HPDE6-E6E7 (cell line): ENCODE measurements around the gene TM2D1.
A peak's percentile ranks its signal among the peaks of the same experiment; 100 is the strongest.
"Not testable (repeated sequence)": the region's sequence is repeated elsewhere in the genome, so short reads cannot be mapped to it uniquely, and the experiment has no call there.

Experiments
- DNase-seq: peaks from one replicate; pipeline ENCODE4 v3.0.0; 2011; ENCODE audit warnings: missing footprints; ENCODE audit errors: extremely low spot score

TM2D1 gene

DNA sequence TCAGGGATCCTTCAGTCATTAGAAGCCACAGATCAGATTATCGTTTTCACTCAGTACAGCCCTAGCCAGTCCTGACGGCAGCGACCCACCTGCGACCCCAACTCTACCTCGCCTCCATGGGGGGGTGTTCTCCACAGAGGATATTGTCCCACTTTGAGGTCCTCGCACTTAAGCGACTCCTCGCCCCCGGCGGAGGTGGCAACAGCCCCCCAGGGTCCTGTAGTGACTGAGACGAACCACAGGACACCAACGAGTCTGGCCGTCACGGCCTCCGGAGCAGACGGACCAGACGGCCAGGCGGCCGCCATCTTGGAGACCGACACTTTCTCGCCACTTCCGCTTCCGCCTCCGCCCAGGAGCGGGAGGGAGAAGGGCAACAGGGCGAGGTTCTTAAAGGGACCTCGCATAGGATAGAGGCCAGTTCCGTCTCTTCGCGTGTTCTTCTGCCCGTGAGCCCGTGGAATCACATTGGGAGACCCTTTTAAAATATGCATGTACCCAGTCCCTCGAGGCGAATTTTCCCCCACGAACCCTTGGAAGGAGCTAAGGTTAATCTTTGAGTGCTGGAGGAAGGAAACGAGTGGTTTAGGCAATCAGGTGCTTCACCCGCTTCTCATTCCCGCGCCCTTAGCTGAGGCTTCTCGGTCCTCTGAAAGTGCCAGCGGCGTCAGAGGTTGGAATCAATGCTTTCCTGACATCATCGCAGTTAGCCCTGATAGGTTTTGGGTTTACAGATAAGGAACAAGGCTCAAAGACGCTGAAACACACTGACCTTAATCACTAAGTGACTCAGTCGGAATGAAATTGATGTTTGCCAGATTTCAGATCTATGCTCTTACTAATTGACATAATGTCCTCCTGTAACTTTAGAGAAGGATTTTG is at the start of gene TM2D1:
Gene TM2D1 (minus strand): TSS at position 329 of the 882 bp plus-strand sequence. CDS start 21 bp downstream, at position 308.
- DNase-seq = peak; percentile 89

- DNase-seq = no peak
These were observed 45.2 kb upstream of the TM2D1 start for GRCh38 chr1:61770131-61770530.

- DNase-seq = no peak
These were observed 33.0 kb upstream of the TM2D1 start for GRCh38 chr1:61757950-61758349.

GRCh38 chr1:61756773-61757172 is 31.8 kb upstream of the TM2D1 start:
- no peak for DNase-seq

GRCh38 chr1:61754545-61754944 is 29.6 kb upstream of the TM2D1 start:
- peak; percentile 47 for DNase-seq

GRCh38 chr1:61753998-61754508 is 29.1 kb upstream of the TM2D1 start:
- DNase-seq = no peak

- no peak for DNase-seq
These were observed 28.0 kb upstream of the TM2D1 start for GRCh38 chr1:61752921-61753389.

DNA sequence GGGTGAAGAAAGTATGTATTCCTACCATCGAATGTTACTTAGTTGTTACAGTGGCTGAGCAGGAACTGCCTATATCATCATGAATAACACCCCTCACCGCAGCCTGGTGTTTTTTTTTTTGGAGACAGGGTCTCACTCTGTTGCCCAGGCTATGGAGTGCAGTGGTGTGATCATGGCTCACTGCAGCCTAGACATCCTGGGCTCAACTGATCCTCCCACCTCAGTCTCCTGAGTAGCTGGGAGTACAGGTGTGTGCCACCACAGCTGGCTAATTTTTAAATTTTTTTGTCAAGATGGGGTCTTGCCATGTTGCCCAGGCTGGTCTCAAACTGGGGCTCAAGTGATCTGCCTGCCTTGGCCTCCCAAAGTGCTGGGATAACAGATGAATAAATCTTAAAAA is 24.6 kb upstream of the TM2D1 start:
- no peak for DNase-seq

GRCh38 chr1:61748566-61748965 is 23.6 kb upstream of the TM2D1 start:
- no peak for DNase-seq

GRCh38 chr1:61746813-61747212 is 21.9 kb upstream of the TM2D1 start:
- no peak for DNase-seq

DNA sequence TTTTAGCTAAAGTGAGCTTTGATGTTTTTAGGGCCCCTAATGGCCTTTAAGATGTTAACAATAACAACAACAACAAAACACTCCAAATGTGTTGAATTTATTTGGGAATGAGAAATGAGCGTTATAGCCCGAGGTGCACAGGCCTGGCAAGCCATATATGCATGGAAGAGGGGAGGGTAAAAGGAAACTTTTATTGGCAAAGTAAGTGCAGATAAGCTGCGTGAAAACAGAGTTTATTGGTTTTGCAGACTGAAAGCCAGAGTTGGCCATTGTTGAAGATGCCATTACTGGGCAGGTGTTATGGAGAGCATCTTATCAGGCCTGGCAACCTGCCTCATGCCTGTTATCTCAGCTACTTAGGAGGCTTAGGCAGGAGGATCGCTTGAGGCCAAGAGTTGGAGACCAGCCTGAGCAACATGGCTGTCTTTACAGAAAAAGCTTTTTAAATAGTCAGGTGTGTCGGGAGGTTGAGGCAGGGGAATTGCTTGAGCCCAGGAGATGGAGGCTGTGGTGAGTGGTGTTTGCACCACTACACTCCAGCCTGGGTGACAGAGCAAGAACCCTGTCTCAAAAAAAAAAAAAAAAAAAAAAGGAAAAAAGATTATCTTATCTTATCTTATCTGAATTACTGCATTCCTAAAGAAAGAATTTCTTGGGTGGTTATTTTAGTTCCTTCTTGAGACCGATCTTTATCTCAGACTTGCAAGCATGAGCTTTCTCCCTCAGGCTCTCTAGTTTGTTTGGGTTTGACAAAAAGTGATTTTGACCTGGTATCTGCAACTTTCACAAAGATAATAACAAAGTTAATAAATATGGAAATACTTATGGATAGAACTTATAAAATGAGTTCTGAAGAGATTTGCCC is 19.0 kb upstream of the TM2D1 start:
- no peak for DNase-seq

DNA sequence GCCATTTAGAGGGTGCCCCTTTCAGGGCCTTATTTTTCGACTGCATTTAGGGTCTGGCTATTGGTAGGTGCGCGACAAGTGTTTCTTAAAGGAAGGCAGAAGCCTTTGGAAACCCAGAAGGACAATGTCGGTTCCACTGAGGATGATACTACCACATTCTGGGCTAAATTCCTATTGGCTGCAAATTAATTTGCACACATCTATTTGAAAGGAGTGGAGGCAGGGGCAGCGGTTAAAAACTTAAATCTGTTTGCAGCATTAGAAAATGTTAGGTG is 18.4 kb upstream of the TM2D1 start:
- DNase-seq = no peak

- peak; percentile 23 for DNase-seq
These were observed 17.9 kb upstream of the TM2D1 start for GRCh38 chr1:61742620-61743430.

DNA sequence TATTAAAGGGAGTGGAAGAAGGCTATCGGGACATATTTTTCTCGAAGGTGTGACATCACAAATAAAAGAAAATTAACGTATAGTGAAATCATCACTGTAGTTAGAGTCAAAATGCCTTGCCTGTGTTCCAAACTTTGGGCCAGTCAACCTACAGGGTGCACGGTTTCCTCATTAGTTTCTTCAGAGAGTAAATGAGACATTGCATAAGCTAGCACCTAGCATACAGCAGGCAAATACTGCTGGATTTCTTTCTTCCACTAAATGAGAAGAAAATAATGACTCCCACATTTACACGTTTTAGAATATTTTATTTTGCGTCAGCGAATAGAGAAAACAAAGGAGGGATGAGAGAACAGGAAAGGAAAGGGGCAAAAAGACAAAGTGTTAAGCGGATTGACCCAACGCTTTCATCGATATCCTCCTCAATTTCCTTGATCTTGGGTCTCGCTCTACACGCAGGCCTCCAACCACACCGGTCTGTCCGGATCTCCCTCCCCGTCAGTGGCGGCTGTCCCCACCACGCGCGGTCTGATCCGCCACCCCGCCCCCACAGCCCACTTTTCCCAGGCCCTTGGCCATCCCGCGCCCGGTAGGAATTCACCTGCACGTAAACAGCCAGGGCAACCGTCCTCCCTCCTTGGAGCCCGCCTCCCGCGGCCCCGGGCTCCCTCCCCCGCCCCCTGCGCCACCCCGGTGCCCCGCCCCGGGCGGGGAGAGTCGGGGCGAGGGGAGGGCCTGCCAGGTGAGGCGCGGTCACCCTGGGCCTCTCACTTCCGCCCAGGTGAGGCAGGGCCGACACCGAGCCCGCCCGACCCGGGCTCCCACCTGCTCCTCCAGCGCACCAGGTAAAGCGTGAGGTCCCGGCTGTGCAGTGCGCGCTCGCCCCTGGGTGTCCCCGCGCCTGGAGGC is 17.0 kb upstream of the TM2D1 start, which contains the start of gene PATJ:
Gene PATJ (plus strand): TSS at position 770 of the 909 bp plus-strand sequence. CDS start 20,413 bp downstream, outside the sequence.
- DNase-seq = peak; percentile 92

- DNase-seq = no peak
These were observed 16.1 kb upstream of the TM2D1 start for GRCh38 chr1:61740751-61741700.

- no peak for DNase-seq
These were observed 7.8 kb upstream of the TM2D1 start for GRCh38 chr1:61732726-61733125.

DNA sequence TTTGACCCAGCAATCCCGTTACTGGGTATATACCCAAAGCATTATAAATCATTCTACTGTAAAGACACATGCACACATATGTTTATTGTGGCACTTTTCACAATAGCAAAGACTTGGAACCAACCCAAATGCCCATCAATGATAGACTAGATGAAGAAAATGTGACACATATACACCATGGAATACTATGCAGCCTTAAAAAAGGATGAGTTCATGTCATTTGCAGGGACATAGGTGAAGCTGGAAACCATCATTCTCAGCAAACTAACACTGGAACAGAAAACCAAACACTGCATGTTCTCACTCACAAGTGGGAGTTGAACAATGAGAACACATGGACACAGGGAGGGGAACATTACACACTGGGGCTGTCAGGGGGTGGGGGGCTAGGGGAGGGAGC is 5.7 kb upstream of the TM2D1 start:
- DNase-seq = not testable (repeated sequence)

GRCh38 chr1:61727544-61727943 is 2.6 kb upstream of the TM2D1 start:
- no peak for DNase-seq

DNA sequence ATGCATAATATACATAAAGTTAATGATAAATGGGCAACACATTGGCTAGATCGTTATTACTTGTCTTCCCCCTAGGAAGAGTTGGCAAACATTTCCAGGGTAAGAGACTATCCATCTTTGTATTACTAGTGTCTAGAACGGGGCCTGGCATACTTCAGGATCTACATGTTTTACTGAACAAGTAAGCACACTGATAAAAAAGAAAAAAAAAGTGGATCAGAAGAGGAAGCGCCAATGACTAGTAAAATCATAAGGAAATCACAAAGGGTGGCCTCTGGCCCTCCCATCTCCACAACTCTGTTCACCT is 482 bp downstream of the TM2D1 start:
- DNase-seq = no peak
